K562 (cell line): ENCODE data around the gene DAW1. TPM values are rescaled to one million over a fixed set of nuclear protein-coding genes. Genes with fewer than 3 reads are reported as not detected.

Experiments used
- ZNF507 ChIP-seq: conservative IDR thresholded peaks from 2 replicates; pipeline ENCODE4 v1.6.1; 2017; ENCODE audit warnings: missing genetic modification characterization, missing compliant biosample characterization
- polyA plus RNA-seq, 8 experiments: library from polyadenylated mRNA; depleted of rRNA in 4 of 8; stranded (reverse) in 5 of 8; unstranded in 3 of 8; fragments of >200 nt; fragmentation: Nextera tagmentation in 2 of 8; fragmentation: Illumina TruSeq in 1 of 8; extraction: Ambion mirVana in 2 of 8; extraction: Trizol in 1 of 8; gene quantifications; 2 replicates each; pipeline versions ENCODE4 v1.2.1 to v1.2.3, GENCODE V29; 2011 to 2014; ENCODE audit warnings: inconsistent platforms in 1 of 8, missing spikeins in 1 of 8
- total RNA-seq, 7 experiments: library from RNA; depleted of rRNA in 6 of 7; stranded (reverse); fragments of >200 nt in 6 of 7; fragmentation: Illumina TruSeq in 2 of 7; extraction: Trizol in 2 of 7; gene quantifications; 2 replicates each; pipeline versions ENCODE4 v1.2.1 to v1.2.3, GENCODE V29; 2011 to 2021; ENCODE audit warnings: low replicate concordance in 1 of 7
- TF ChIP-seq, protein P1 (sequence below): fragments of 450-650 bp; IDR thresholded peaks from 2 replicates; pipeline ENCODE4 v1.6.1; 2016; ENCODE audit warnings: mild to moderate bottlenecking, moderate library complexity

Gene DAW1
- total and polyA plus RNA-seq, 9 of the 15 experiments (the other 6 are each of a cell fraction or from before 2014, with no cell fraction given) = not detected

DNA sequence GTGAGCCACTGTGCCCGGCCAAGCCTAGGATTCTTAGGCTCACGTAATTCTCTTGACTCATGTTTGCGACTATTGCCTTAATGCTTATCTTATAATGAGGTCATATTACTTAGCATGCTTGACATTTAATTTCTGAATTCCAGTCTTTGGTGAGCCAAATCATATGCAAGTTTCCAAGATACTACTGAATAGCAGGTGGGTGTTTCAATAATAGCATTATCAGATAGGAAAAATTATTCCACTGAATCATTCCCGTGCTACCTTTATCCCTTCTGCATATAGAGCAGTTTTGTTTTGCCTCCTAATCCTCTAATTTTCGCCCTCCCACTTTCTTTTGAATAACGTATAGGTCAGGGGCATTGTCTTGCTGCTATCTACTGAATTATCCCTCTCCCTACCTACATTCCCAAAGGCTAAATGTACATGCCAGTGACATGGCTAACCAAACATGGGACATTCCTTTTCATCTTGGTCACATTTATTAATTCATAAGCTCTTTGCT is 4.9 kb downstream of the DAW1 start (continued):
- TF ChIP-seq, protein P1, sequence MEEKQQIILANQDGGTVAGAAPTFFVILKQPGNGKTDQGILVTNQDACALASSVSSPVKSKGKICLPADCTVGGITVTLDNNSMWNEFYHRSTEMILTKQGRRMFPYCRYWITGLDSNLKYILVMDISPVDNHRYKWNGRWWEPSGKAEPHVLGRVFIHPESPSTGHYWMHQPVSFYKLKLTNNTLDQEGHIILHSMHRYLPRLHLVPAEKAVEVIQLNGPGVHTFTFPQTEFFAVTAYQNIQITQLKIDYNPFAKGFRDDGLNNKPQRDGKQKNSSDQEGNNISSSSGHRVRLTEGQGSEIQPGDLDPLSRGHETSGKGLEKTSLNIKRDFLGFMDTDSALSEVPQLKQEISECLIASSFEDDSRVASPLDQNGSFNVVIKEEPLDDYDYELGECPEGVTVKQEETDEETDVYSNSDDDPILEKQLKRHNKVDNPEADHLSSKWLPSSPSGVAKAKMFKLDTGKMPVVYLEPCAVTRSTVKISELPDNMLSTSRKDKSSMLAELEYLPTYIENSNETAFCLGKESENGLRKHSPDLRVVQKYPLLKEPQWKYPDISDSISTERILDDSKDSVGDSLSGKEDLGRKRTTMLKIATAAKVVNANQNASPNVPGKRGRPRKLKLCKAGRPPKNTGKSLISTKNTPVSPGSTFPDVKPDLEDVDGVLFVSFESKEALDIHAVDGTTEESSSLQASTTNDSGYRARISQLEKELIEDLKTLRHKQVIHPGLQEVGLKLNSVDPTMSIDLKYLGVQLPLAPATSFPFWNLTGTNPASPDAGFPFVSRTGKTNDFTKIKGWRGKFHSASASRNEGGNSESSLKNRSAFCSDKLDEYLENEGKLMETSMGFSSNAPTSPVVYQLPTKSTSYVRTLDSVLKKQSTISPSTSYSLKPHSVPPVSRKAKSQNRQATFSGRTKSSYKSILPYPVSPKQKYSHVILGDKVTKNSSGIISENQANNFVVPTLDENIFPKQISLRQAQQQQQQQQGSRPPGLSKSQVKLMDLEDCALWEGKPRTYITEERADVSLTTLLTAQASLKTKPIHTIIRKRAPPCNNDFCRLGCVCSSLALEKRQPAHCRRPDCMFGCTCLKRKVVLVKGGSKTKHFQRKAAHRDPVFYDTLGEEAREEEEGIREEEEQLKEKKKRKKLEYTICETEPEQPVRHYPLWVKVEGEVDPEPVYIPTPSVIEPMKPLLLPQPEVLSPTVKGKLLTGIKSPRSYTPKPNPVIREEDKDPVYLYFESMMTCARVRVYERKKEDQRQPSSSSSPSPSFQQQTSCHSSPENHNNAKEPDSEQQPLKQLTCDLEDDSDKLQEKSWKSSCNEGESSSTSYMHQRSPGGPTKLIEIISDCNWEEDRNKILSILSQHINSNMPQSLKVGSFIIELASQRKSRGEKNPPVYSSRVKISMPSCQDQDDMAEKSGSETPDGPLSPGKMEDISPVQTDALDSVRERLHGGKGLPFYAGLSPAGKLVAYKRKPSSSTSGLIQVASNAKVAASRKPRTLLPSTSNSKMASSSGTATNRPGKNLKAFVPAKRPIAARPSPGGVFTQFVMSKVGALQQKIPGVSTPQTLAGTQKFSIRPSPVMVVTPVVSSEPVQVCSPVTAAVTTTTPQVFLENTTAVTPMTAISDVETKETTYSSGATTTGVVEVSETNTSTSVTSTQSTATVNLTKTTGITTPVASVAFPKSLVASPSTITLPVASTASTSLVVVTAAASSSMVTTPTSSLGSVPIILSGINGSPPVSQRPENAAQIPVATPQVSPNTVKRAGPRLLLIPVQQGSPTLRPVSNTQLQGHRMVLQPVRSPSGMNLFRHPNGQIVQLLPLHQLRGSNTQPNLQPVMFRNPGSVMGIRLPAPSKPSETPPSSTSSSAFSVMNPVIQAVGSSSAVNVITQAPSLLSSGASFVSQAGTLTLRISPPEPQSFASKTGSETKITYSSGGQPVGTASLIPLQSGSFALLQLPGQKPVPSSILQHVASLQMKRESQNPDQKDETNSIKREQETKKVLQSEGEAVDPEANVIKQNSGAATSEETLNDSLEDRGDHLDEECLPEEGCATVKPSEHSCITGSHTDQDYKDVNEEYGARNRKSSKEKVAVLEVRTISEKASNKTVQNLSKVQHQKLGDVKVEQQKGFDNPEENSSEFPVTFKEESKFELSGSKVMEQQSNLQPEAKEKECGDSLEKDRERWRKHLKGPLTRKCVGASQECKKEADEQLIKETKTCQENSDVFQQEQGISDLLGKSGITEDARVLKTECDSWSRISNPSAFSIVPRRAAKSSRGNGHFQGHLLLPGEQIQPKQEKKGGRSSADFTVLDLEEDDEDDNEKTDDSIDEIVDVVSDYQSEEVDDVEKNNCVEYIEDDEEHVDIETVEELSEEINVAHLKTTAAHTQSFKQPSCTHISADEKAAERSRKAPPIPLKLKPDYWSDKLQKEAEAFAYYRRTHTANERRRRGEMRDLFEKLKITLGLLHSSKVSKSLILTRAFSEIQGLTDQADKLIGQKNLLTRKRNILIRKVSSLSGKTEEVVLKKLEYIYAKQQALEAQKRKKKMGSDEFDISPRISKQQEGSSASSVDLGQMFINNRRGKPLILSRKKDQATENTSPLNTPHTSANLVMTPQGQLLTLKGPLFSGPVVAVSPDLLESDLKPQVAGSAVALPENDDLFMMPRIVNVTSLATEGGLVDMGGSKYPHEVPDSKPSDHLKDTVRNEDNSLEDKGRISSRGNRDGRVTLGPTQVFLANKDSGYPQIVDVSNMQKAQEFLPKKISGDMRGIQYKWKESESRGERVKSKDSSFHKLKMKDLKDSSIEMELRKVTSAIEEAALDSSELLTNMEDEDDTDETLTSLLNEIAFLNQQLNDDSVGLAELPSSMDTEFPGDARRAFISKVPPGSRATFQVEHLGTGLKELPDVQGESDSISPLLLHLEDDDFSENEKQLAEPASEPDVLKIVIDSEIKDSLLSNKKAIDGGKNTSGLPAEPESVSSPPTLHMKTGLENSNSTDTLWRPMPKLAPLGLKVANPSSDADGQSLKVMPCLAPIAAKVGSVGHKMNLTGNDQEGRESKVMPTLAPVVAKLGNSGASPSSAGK = no peak
- no peak for TF ChIP-seq ZNF507 (tag)
